ENCODE data around the gene PARVA.

DNA sequence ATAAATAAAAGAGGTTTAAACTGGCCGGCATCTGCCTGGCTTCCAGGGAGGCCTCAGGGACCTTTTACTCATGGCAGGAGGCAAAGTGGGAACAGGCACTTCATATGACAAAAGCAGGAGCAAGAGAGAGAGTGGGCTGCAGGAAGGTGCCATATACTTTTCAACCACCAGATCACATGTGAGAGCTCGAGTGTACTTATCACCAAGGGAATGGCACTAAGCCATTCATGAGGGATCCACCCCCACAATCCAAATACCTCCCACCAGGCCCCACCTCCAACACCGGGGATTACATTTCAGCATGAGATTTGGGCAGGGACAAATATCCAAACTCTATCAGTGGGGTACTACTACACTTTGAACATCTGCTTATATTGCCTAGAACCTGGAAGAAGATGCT lies 126.5 kb downstream of the PARVA start:
- TF ChIP-seq, protein P1, sequence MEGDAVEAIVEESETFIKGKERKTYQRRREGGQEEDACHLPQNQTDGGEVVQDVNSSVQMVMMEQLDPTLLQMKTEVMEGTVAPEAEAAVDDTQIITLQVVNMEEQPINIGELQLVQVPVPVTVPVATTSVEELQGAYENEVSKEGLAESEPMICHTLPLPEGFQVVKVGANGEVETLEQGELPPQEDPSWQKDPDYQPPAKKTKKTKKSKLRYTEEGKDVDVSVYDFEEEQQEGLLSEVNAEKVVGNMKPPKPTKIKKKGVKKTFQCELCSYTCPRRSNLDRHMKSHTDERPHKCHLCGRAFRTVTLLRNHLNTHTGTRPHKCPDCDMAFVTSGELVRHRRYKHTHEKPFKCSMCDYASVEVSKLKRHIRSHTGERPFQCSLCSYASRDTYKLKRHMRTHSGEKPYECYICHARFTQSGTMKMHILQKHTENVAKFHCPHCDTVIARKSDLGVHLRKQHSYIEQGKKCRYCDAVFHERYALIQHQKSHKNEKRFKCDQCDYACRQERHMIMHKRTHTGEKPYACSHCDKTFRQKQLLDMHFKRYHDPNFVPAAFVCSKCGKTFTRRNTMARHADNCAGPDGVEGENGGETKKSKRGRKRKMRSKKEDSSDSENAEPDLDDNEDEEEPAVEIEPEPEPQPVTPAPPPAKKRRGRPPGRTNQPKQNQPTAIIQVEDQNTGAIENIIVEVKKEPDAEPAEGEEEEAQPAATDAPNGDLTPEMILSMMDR (IDR thresholded peaks at IDR 0.05): no peak
- no peak for TF ChIP-seq NFE2L2 (conservative IDR thresholded peaks at IDR 0.05; ENCODE audit: low read length)
- no peak for TF ChIP-seq RFX5 (IDR thresholded peaks at IDR 0.05)
- TF ChIP-seq SMC3 (IDR thresholded peaks at IDR 0.05): no peak
- TF ChIP-seq EHF (CRISPR knock-in tag; IDR thresholded peaks at IDR 0.05): no peak
- no peak for TF ChIP-seq POLR2A (IDR thresholded peaks at IDR 0.05; ENCODE audit: low read length)
- no peak for TF ChIP-seq ZFP36 (IDR thresholded peaks at IDR 0.05; ENCODE audit: borderline replicate concordance, partially characterized antibody)

All from A549 (cell line).